Calu3 (cell line): ENCODE measurements around the gene ADAT3. TPM values are rescaled to one million over a fixed set of nuclear protein-coding genes. Genes with fewer than 3 reads are reported as not detected.
"Not testable (repeated sequence)": the region's sequence is repeated elsewhere in the genome, so short reads cannot be mapped to it uniquely, and the experiment has no call there.

Experiments
- BruUV-seq: library from RNA; stranded (reverse); fragments of 400-500 nt; replicated peaks from 2 replicates; lab custom pipeline; 2021; lab: Mats Ljungman, UMichigan
- CTCF ChIA-PET: fragments of 300-600 bp; sonication (Branson Sonifier 250); formaldehyde crosslinking; loops from one replicate; lab custom pipeline; 2022; ENCODE audit warnings: antibody characterized with exemption; lab: Charles Lee
- DNase-seq: peaks from one replicate; pipeline ENCODE4 v3.0.0; 2022
- H3K27ac Mint-ChIP-seq: one replicate; pipeline ENCODE4 v1.8.0; 2022; ENCODE audit warnings: mixed read lengths; ENCODE audit not compliant: unreplicated experiment
- H3K27me3 Mint-ChIP-seq: one replicate; pipeline ENCODE4 v1.8.0; 2022; ENCODE audit warnings: mixed read lengths; ENCODE audit not compliant: unreplicated experiment
- H3K36me3 Mint-ChIP-seq: one replicate; pipeline ENCODE4 v1.8.0; 2022; ENCODE audit warnings: mild to moderate bottlenecking, moderate library complexity, mixed read lengths; ENCODE audit not compliant: insufficient read depth, unreplicated experiment
- H3K4me1 Mint-ChIP-seq: one replicate; pipeline ENCODE4 v1.8.0; 2022; ENCODE audit warnings: mild to moderate bottlenecking, low read depth, mixed read lengths; ENCODE audit not compliant: unreplicated experiment
- H3K4me3 Mint-ChIP-seq: one replicate; pipeline ENCODE4 v1.8.0; 2022; ENCODE audit warnings: mild to moderate bottlenecking, low read depth, moderate library complexity, mixed read lengths; ENCODE audit not compliant: unreplicated experiment
- H3K9me3 Mint-ChIP-seq: one replicate; pipeline ENCODE4 v1.8.0; 2022; ENCODE audit warnings: low read depth, mixed read lengths; ENCODE audit not compliant: unreplicated experiment
- intact Hi-C: fragments of 100-400 bp; cut with micrococcal nuclease; formaldehyde crosslinking; loops from one replicate; pipeline ENCODE4 v1.10.0; 2022; ENCODE audit not compliant: unreplicated experiment
- total RNA-seq: library from RNA; stranded (reverse); gene quantifications from 2 replicates; pipeline ENCODE4 v1.2.3, GENCODE V29; 2022
- TF ChIP-seq, protein P1 (sequence below): fragments of 200-600 bp; IDR thresholded peaks from one replicate; pipeline ENCODE4 v1.8.0; 2022; ENCODE audit warnings: antibody characterized with exemption; ENCODE audit not compliant: unreplicated experiment

Gene ADAT3
- total RNA-seq, 1 experiment from 2014 or later, result 6.7 TPM

DNA sequence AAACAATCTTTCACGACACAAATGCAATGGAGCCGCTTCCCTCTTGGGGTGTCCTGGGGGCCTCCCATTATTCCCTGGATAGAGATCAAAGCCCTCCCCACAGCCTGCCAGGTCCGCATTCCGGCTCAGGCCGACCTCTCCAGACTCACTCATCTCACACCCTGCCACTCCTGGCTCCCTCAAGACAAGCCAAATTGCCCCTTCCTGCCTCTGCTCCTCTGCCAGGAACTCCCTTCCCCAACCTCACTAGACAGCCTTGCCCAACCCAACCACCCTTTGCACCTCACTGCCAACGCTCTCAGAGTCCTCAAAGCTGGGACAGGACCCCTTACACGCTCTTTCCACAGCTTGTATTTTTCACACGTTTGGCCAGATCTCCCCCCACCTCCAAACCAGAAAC, 21.4 kb upstream of the ADAT3 start:
- no peaks in the 10 kb centered on the region for H3K9me3 Mint-ChIP-seq
- CTCF ChIA-PET, result no interaction called here
- H3K36me3 Mint-ChIP-seq, result peaks cover 19% of the 10 kb centered on the region
- TF ChIP-seq, protein P1, sequence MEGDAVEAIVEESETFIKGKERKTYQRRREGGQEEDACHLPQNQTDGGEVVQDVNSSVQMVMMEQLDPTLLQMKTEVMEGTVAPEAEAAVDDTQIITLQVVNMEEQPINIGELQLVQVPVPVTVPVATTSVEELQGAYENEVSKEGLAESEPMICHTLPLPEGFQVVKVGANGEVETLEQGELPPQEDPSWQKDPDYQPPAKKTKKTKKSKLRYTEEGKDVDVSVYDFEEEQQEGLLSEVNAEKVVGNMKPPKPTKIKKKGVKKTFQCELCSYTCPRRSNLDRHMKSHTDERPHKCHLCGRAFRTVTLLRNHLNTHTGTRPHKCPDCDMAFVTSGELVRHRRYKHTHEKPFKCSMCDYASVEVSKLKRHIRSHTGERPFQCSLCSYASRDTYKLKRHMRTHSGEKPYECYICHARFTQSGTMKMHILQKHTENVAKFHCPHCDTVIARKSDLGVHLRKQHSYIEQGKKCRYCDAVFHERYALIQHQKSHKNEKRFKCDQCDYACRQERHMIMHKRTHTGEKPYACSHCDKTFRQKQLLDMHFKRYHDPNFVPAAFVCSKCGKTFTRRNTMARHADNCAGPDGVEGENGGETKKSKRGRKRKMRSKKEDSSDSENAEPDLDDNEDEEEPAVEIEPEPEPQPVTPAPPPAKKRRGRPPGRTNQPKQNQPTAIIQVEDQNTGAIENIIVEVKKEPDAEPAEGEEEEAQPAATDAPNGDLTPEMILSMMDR, result no peak
- intact Hi-C loops, result no loop called here
- no peak for DNase-seq
- H3K27me3 Mint-ChIP-seq, result no peaks in the 10 kb centered on the region
- H3K4me1 Mint-ChIP-seq, result peaks cover 28% of the 10 kb centered on the region
- peak overlapping the region; percentile 91 for H3K4me3 Mint-ChIP-seq
- BruUV-seq, result no TSS peak
- H3K27ac Mint-ChIP-seq, result peak overlapping the region; percentile 77

DNA sequence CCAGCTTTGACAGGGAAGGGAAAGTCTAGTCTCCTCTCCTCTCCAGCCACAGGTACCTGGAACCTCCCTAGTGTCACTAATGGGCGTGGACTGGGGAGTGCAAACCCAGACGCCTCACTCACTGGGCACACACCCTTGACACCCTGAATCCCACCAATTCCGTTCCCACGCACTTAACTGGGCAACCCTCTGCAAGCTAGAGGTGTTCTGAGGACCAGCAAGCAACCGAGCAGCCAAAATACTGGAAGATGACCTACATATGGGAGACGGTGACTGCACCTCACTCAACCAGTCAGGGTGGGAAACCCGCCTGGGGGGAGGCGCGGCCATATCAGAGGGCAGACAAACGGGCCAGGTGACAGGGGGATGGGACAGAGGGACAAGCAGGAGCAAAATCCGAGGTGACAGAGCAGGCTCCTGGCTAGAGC, 20.9 kb upstream of the ADAT3 start:
- Mint-ChIP-seq H3K9me3 (no peaks in the 10 kb centered on the region), H3K36me3 (peaks cover 19% of the 10 kb centered on the region), H3K27ac (peak overlapping the region; percentile 77), H3K27me3 (no peaks in the 10 kb centered on the region), H3K4me1 (peaks cover 28% of the 10 kb centered on the region), H3K4me3 (peak overlapping the region; percentile 91)
- DNase-seq, result no peak
- CTCF ChIA-PET, result no interaction called here
- no TSS peak for BruUV-seq
- TF ChIP-seq, protein P1, result no peak
- intact Hi-C loops, result no loop called here

DNA sequence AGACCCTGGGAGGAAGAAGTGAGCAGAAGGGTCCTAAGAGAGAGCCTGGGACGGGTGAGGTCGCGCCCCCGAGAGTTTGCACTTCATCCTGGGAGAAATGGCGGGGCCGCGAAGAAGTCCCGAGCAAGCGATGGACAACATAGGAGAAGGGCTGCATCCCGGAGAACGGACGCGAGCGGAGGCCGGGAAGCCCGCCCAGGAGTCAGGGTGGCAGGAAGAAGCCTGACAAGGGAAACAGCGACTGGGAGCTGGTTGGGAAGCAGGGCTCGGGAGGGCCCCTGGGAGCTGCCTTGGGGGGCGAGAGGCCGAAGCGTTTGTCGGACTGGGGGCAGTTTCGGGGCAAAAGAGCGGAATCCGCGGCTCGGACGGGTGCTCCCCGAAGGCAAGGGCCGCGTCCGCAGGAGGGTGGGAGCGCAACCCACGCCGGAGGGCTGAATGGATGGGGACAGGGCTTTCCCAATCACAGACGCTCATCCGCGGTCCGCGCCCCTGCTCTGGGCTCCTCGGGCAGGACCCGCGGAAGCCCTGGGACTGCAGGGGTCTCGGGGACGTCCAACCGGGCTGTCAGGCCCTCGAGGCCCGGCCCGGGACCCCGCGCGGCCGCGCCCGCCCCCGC, 20.4 kb upstream of the ADAT3 start:
- H3K9me3 Mint-ChIP-seq, result no peaks in the 10 kb centered on the region
- peaks cover 19% of the 10 kb centered on the region for H3K36me3 Mint-ChIP-seq
- no peaks in the 10 kb centered on the region for H3K27me3 Mint-ChIP-seq
- TF ChIP-seq, protein P1, result no peak
- H3K4me1 Mint-ChIP-seq, result peaks cover 28% of the 10 kb centered on the region
- BruUV-seq, result TSS peak; percentile 38
- intact Hi-C loops, result no loop called here
- CTCF ChIA-PET, result interaction anchor here (0.6 to 1.2 kb wide), 4 partner anchors 9 to 426 kb away, joined by 3 to 5 read pairs (median 4); no protein-coding TSS in a partner anchor
- peak overlapping the region; percentile 77 for H3K27ac Mint-ChIP-seq
- DNase-seq, result no peak
- peak overlapping the region; percentile 91 for H3K4me3 Mint-ChIP-seq

GRCh38 chr19:1885398-1886119, 19.6 kb upstream of the ADAT3 start, which contains the start of gene ABHD17A:
ABHD17A (minus strand) TSS chr19:1885496; CDS start chr19:1881566, 3,930 bp downstream.
- peaks cover 19% of the 10 kb centered on the region for H3K36me3 Mint-ChIP-seq
- intact Hi-C loops, H3K9me3 Mint-ChIP-seq, H3K27me3 Mint-ChIP-seq, BruUV-seq: not testable (repeated sequence)
- DNase-seq, result peak; percentile 90
- CTCF ChIA-PET, result interaction anchor here (0.6 to 1.2 kb wide), 4 partner anchors 9 to 427 kb away, joined by 3 to 5 read pairs (median 4); no protein-coding TSS in a partner anchor
- H3K27ac Mint-ChIP-seq, result peak within 1 kb of the TSS; percentile 77
- peak within 1 kb of the TSS; percentile 91 for H3K4me3 Mint-ChIP-seq
- peaks cover 28% of the 10 kb centered on the region for H3K4me1 Mint-ChIP-seq

GRCh38 chr19:1886360-1886759, 18.8 kb upstream of the ADAT3 start:
- H3K27ac Mint-ChIP-seq, H3K27me3 Mint-ChIP-seq, intact Hi-C loops, DNase-seq, H3K4me3 Mint-ChIP-seq, CTCF ChIA-PET, H3K9me3 Mint-ChIP-seq, BruUV-seq: not testable (repeated sequence)
- peaks cover 19% of the 10 kb centered on the region for H3K36me3 Mint-ChIP-seq
- peaks cover 28% of the 10 kb centered on the region for H3K4me1 Mint-ChIP-seq
